IMR-90 (cell line): ENCODE results near the gene CCDC88B. TPM values are rescaled to one million over a fixed set of nuclear protein-coding genes. Genes with fewer than 3 reads are reported as not detected.
A peak's percentile ranks its signal among the peaks of the same experiment; 100 is the strongest.

Source experiments
- ATAC-seq: fragments of 200-7000 bp; cut with Tn5 transposase; 2 replicates; pipeline ENCODE4 v1.9.1; 2020; ENCODE audit warnings: low read depth, mild to moderate bottlenecking, moderate library complexity
- BruUV-seq: library from RNA; stranded (reverse); fragments of 400-500 nt; replicated peaks from 2 replicates; lab custom pipeline; 2021; lab: Mats Ljungman, UMichigan
- CTCF ChIA-PET: fragments of 300-600 bp; formaldehyde crosslinking; extraction: SDS; loops from one replicate; lab custom pipeline; 2021; ENCODE audit warnings: antibody characterized with exemption; lab: Yijun Ruan, JAX
- POLR2A ChIA-PET: fragments of 300-600 bp; sonication (Branson Sonifier 250); formaldehyde crosslinking; loops from one replicate; lab custom pipeline; 2022; ENCODE audit warnings: antibody characterized with exemption; ENCODE audit not compliant: unreplicated experiment; lab: Charles Lee
- DNase-seq: peaks from one replicate; pipeline ENCODE4 v3.0.0; 2013
- H2AFZ ChIP-seq: replicated peaks from 2 replicates; pipeline ENCODE3; 2013; ENCODE audit warnings: low read length, mild to moderate bottlenecking; ENCODE audit not compliant: poor library complexity
- H2AK5ac ChIP-seq: 2 replicates; pipeline ENCODE4 v1.6.1; 2013; ENCODE audit warnings: low read depth, low read length, inconsistent platforms
- H2AK9ac ChIP-seq: replicated peaks from 2 replicates; pipeline ENCODE3; 2013; ENCODE audit warnings: mild to moderate bottlenecking, low read depth, low read length, moderate library complexity; ENCODE audit not compliant: poor library complexity
- H2BK120ac ChIP-seq: 2 replicates; pipeline ENCODE4 v1.6.1; 2013; ENCODE audit warnings: low read depth, low read length, inconsistent platforms
- H2BK15ac ChIP-seq: 3 replicates; pipeline ENCODE4 v1.6.1; 2013; ENCODE audit warnings: low read depth, low read length, inconsistent platforms
- H2BK20ac ChIP-seq: 2 replicates; pipeline ENCODE4 v1.6.1; 2013; ENCODE audit warnings: low read depth, mild to moderate bottlenecking, inconsistent platforms, low read length, moderate library complexity
- H2BK5ac ChIP-seq: 2 replicates; pipeline ENCODE4 v1.6.1; 2013; ENCODE audit warnings: mild to moderate bottlenecking, low read depth, low read length, inconsistent platforms; ENCODE audit not compliant: poor library complexity, severe bottlenecking
- H3K14ac ChIP-seq: replicated peaks from 2 replicates; pipeline ENCODE4 v1.6.1; 2013; ENCODE audit warnings: low read depth, low read length, inconsistent platforms
- H3K18ac ChIP-seq: 2 replicates; pipeline ENCODE4 v1.6.1; 2013; ENCODE audit warnings: low read depth, low read length, control low read depth
- H3K23ac ChIP-seq: 2 replicates; pipeline ENCODE4 v1.6.1; 2013; ENCODE audit warnings: low read depth, low read length, inconsistent platforms
- H3K27ac ChIP-seq: 2 replicates; pipeline ENCODE4 v1.5.1; 2013; ENCODE audit warnings: mild to moderate bottlenecking, control low read depth, low read length; ENCODE audit not compliant: insufficient read depth
- H3K27me3 ChIP-seq: 2 replicates; pipeline ENCODE4 v1.6.1; 2013; ENCODE audit warnings: low read length; ENCODE audit not compliant: control insufficient read depth, insufficient read depth
- H3K36me3 ChIP-seq: 2 replicates; pipeline ENCODE4 v1.6.1; 2013; ENCODE audit warnings: low read length, mixed read lengths; ENCODE audit not compliant: control insufficient read depth, insufficient read depth
- H3K4ac ChIP-seq: 2 replicates; pipeline ENCODE4 v1.6.1; 2013; ENCODE audit warnings: low read depth, low read length, inconsistent platforms
- H3K4me1 ChIP-seq: 2 replicates; pipeline ENCODE4 v1.6.1; 2013; ENCODE audit warnings: low read length, mixed read lengths; ENCODE audit not compliant: control insufficient read depth, insufficient read depth
- H3K4me2 ChIP-seq: 2 replicates; pipeline ENCODE4 v1.6.1; 2013; ENCODE audit warnings: low read depth, mild to moderate bottlenecking, control low read depth, low read length, moderate library complexity
- H3K4me3 ChIP-seq: 2 replicates; pipeline ENCODE4 v1.5.1; 2013; ENCODE audit warnings: low read depth, mild to moderate bottlenecking, control low read depth, low read length, moderate library complexity; ENCODE audit not compliant: insufficient read depth
- H3K56ac ChIP-seq: 2 replicates; pipeline ENCODE4 v1.6.1; 2013; ENCODE audit warnings: low read length, inconsistent platforms; ENCODE audit not compliant: insufficient read depth; ENCODE audit errors: extremely low read depth
- H3K79me1 ChIP-seq, 2 experiments: 2 replicates each; pipeline ENCODE4 v1.6.1; 2013; ENCODE audit warnings: low read length in 2 of 2, inconsistent platforms in 1 of 2, low read depth in 1 of 2
- H3K9ac ChIP-seq: 2 replicates; pipeline ENCODE4 v1.6.1; 2013; ENCODE audit warnings: low read depth, low read length, control low read depth
- H3K9me1 ChIP-seq: 2 replicates; pipeline ENCODE4 v1.6.1; 2013; ENCODE audit warnings: low read length, inconsistent platforms; ENCODE audit not compliant: insufficient read depth
- H3K9me3 ChIP-seq: 2 replicates; pipeline ENCODE4 v1.6.1; 2013; ENCODE audit warnings: low read length; ENCODE audit not compliant: control insufficient read depth, insufficient read depth
- H4K20me1 ChIP-seq: 2 replicates; pipeline ENCODE4 v1.6.1; 2013; ENCODE audit warnings: low read length, inconsistent platforms; ENCODE audit not compliant: insufficient read depth
- H4K5ac ChIP-seq: 2 replicates; pipeline ENCODE4 v1.6.1; 2013; ENCODE audit warnings: mild to moderate bottlenecking, low read depth, low read length, control low read depth
- H4K8ac ChIP-seq, 2 experiments: 2 replicates each; pipeline ENCODE4 v1.6.1; 2013; ENCODE audit warnings: low read depth in 2 of 2, low read length in 2 of 2, control low read depth in 1 of 2, inconsistent platforms in 1 of 2
- H4K91ac ChIP-seq: 2 replicates; pipeline ENCODE4 v1.6.1; 2013; ENCODE audit warnings: low read depth, low read length, inconsistent platforms; ENCODE audit not compliant: insufficient read depth
- BHLHE40 ChIP-seq: fragments of 150-350 bp; IDR thresholded peaks from 2 replicates; pipeline ENCODE4 v1.6.1; 2016; ENCODE audit warnings: mild to moderate bottlenecking, low read depth, low read length
- CEBPB ChIP-seq: IDR thresholded peaks from 2 replicates; pipeline ENCODE4 v1.6.1; 2012; ENCODE audit warnings: low read depth, low read length, improper control_type of control experiment
- CHD1 ChIP-seq: IDR thresholded peaks from 2 replicates; pipeline ENCODE4 v1.6.1; 2012; ENCODE audit warnings: low read depth, low read length, improper control_type of control experiment
- FOS ChIP-seq: fragments of 150-350 bp; IDR thresholded peaks from 2 replicates; pipeline ENCODE4 v1.6.1; 2016; ENCODE audit warnings: low read depth, low read length
- MAZ ChIP-seq: IDR thresholded peaks from 2 replicates; pipeline ENCODE4 v1.6.1; 2012; ENCODE audit warnings: low read depth, mild to moderate bottlenecking, low read length, improper control_type of control experiment, moderate library complexity, borderline replicate concordance
- RAD21 ChIP-seq: IDR thresholded peaks from 2 replicates; pipeline ENCODE4 v1.6.1; 2012; ENCODE audit warnings: low read length, improper control_type of control experiment
- RFX5 ChIP-seq: IDR thresholded peaks from 2 replicates; pipeline ENCODE4 v1.8.0; 2012; ENCODE audit warnings: low read depth, mild to moderate bottlenecking, low read length, moderate library complexity
- SMC3 ChIP-seq: fragments of 150-350 bp; IDR thresholded peaks from 2 replicates; pipeline ENCODE4 v1.6.1; 2016; ENCODE audit warnings: low read depth, mild to moderate bottlenecking, antibody characterized with exemption, low read length, moderate library complexity
- WGBS, 2 experiments: methylation state at CpG; one replicate each; pipeline versions ENCODE4 v1.1.5 to v1.1.7; 2013; ENCODE audit warnings: missing lambda C conversion rate in 2 of 2; ENCODE audit not compliant: insufficient read length in 1 of 2; ENCODE audit errors: extremely low coverage in 2 of 2; 5-methylcytosine and 5-hydroxymethylcytosine counted together
- dilution Hi-C: fragments of 300-500 bp; cut with HindIII; formaldehyde crosslinking; loops from one replicate; pipeline ENCODE4 v1.14.3; 2018; ENCODE audit warnings: low sequenced_read_pairs; ENCODE audit not compliant: unreplicated experiment
- in situ Hi-C: fragments of 300-500 bp; cut with MboI; formaldehyde crosslinking; loops from 3 replicates; pipeline ENCODE4 v1.14.3; 2019; ENCODE audit warnings: low sequenced_read_pairs, inconsistent platforms, mixed read lengths
- intact Hi-C: fragments of 100-400 bp; cut with micrococcal nuclease; formaldehyde crosslinking; loops from 2 replicates; pipeline ENCODE4 v1.10.0; 2022
- polyA plus RNA-seq, 3 experiments: library from polyadenylated mRNA; depleted of rRNA; stranded (reverse); fragments of >200 nt; gene quantifications; 2 replicates each; pipeline ENCODE4 v1.2.3, GENCODE V29; 2012; ENCODE audit warnings: low replicate concordance in 1 of 3
- total RNA-seq: library from RNA; depleted of rRNA; stranded (reverse); fragments of >200 nt; gene quantifications from 2 replicates; pipeline ENCODE4 v1.2.3, GENCODE V29; 2012
- TF ChIP-seq, protein P1 (sequence below): conservative IDR thresholded peaks from 2 replicates; pipeline ENCODE4 v1.5.1; 2012; ENCODE audit warnings: mild to moderate bottlenecking, low read depth, low read length, improper control_type of control experiment

The CCDC88B gene
- total and polyA plus RNA-seq, 2 of the 4 experiments (the other 2 are of a cell fraction) = 1.3 to 2.5 TPM

DNA sequence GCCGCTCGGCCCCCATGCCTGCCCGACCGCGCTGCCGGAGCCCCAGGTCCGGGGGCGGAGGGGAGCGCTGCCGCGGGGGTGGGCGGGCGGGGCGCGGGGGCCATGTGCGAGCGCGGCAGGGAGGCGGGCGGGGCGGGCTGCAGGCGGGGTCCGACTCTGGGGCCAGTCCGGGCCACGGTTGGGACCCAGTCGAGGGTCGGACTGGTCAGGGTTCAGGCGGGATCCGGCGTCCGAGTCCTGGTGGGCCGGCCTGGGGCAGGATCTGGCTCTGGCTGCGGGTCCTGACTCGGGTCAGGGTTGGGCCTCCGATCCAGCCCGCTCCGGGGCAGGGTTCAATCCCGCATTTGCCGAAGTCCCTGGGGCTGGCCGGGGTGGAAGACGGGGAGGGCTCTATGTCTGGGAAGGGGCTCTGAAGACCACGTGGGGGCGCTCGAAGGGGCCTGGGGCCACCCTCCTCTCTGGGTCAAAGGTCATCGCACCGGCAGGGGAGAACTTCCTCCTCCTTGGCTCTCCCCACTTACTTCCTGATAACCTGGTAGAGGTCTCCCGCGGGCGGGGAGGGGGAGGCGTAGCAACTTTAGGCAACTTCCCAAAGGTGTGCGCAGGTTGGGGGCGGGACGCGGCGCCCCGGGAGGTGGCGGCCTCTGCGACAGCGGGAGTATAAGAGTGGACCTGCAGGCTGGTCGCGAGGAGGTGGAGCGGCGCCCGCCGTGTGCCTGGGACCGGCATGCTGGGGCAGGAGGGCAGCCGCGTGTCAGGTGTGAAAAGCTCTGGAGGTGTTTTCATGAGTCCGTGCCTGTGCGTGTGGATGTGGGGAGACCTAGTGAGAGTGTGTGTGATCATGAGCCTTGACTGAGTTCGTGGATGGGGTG lies 34.1 kb upstream of the CCDC88B start:
- intact Hi-C loops (loop anchor here (1.0 to 10.0 kb wide), 3 partner anchors 36 to 301 kb away; no protein-coding TSS in a partner anchor), in situ Hi-C loops (no loop called here), dilution Hi-C loops (no loop called here)
- Histone ChIP-seq H3K27ac (peak overlapping the region; percentile 86), H2AFZ (peak overlapping the region; percentile 89), H3K56ac (peak overlapping the region; percentile 25), H2BK120ac (peak overlapping the region; percentile 17; the same call in 1 of the 2 replicates), H3K4me3 (peak overlapping the region; percentile 58), H3K4me2 (peak overlapping the region; percentile 90), H3K79me1 (peaks cover 16 to 26% of the 10 kb centered on the region in 2 experiments), H3K4me1 (peaks cover 9% of the 10 kb centered on the region; the same call in 1 of the 2 replicates), H4K91ac (peak overlapping the region; percentile 53; the same call in 1 of the 2 replicates), H3K9me1 (no peaks in the 10 kb centered on the region), H3K18ac (no peak overlapping the region), H2BK5ac (peak overlapping the region; percentile 66), H3K4ac (peak overlapping the region; percentile 54), H2BK20ac (no peak overlapping the region), H3K36me3 (no peaks in the 10 kb centered on the region), H2AK9ac (peak overlapping the region; percentile 83), H4K5ac (peak overlapping the region; percentile 1; the same call in 1 of the 2 replicates), H3K9ac (peak overlapping the region; percentile 80), H4K20me1 (peaks cover 7% of the 10 kb centered on the region), H4K8ac (peak overlapping the region; percentile 15 to 47; a peak in 3 of 4 replicates), H3K9me3 (no peaks in the 10 kb centered on the region), H3K23ac (peak overlapping the region; percentile 80), H3K14ac (peak overlapping the region; percentile 88), H2AK5ac (peak overlapping the region; percentile 83), H3K27me3 (no peaks in the 10 kb centered on the region), H2BK15ac (no peak overlapping the region)
- CTCF ChIA-PET = interaction anchor here (0.6 to 1.7 kb wide), 3 partner anchors 16 to 101 kb away, joined by 3 to 4 read pairs (median 4); partner anchors contain the start of gene BAD
- ATAC-seq (peak; percentile 28), DNase-seq (peak; percentile 27)
- 3% methylated on average over 37 of the region's 71 CpGs; no CpG with 5 or more reads in 1 of the 2 experiments for WGBS, 2 experiments
- no TSS peak for BruUV-seq
- POLR2A ChIA-PET = interaction anchor here (1.6 kb wide), 1 partner anchor 12 kb away, joined by 4 read pairs; the partner anchor contains the start of genes PRDX5 and TRMT112
- TF ChIP-seq MAZ (no peak), CHD1 (no peak), RFX5 (no peak), RAD21 (no peak; the same call in 1 of the 2 replicates), SMC3 (peak; percentile 12; the same call in 1 of the 2 replicates), FOS (no peak), BHLHE40 (no peak), CEBPB (no peak)
- TF ChIP-seq, protein P1, sequence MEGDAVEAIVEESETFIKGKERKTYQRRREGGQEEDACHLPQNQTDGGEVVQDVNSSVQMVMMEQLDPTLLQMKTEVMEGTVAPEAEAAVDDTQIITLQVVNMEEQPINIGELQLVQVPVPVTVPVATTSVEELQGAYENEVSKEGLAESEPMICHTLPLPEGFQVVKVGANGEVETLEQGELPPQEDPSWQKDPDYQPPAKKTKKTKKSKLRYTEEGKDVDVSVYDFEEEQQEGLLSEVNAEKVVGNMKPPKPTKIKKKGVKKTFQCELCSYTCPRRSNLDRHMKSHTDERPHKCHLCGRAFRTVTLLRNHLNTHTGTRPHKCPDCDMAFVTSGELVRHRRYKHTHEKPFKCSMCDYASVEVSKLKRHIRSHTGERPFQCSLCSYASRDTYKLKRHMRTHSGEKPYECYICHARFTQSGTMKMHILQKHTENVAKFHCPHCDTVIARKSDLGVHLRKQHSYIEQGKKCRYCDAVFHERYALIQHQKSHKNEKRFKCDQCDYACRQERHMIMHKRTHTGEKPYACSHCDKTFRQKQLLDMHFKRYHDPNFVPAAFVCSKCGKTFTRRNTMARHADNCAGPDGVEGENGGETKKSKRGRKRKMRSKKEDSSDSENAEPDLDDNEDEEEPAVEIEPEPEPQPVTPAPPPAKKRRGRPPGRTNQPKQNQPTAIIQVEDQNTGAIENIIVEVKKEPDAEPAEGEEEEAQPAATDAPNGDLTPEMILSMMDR = peak; percentile 37; the same call in 1 of the 2 replicates
